HCT116 (cell line): Measurements from ENCODE around the gene FGL2. TPM values are rescaled to one million over a fixed set of nuclear protein-coding genes. Genes with fewer than 3 reads are reported as not detected.
"Not testable (repeated sequence)": the region's sequence is repeated elsewhere in the genome, so short reads cannot be mapped to it uniquely, and the experiment has no call there.

Experiments
- ATAC-seq: fragments of 200-7000 bp; cut with Tn5 transposase; 2 replicates; pipeline ENCODE4 v1.9.1; 2020; ENCODE audit warnings: mild to moderate bottlenecking, moderate library complexity
- BruUV-seq: library from RNA; stranded (reverse); fragments of 400-500 nt; replicated peaks from 2 replicates; lab custom pipeline; 2021; lab: Mats Ljungman, UMichigan
- CTCF ChIA-PET: fragments of 300-600 bp; sonication (Branson Sonifier 250); formaldehyde crosslinking; loops from one replicate; lab custom pipeline; 2021; ENCODE audit warnings: antibody characterized with exemption; lab: Charles Lee
- POLR2A ChIA-PET: fragments of 300-600, 350-600 bp; sonication (Branson Sonifier 250); formaldehyde crosslinking; loops from one replicate; lab custom pipeline; 2021; ENCODE audit warnings: antibody characterized with exemption; lab: Charles Lee
- RAD21 ChIA-PET, 2 experiments: fragments of 300-600 bp; sonication (Branson Sonifier 250); formaldehyde crosslinking; loops; one replicate each; lab custom pipeline; 2023; ENCODE audit warnings: low total read pairs in 2 of 2; ENCODE audit not compliant: uncharacterized antibody in 2 of 2, unreplicated experiment in 2 of 2, low non-redundant PET in 1 of 2; lab: Charles Lee
- DNase-seq: peaks from one replicate; pipeline ENCODE4 v3.0.0-alpha.2; 2010; ENCODE audit warnings: low read depth, low spot score
- H2AFZ ChIP-seq: fragments of 200-600 bp; shearing (Covaris generic), sonication (generic); 2 replicates; pipeline ENCODE4 v1.6.1; 2017; ENCODE audit warnings: low read depth, mixed run types, mixed read lengths, antibody characterized with exemption, low read length; ENCODE audit not compliant: poor library complexity, severe bottlenecking
- H3K27ac ChIP-seq: 2 replicates; pipeline ENCODE4 v1.5.1; 2012; ENCODE audit warnings: low read depth, low read length
- H3K27me3 ChIP-seq: fragments of 200-600 bp; sonication (generic); 2 replicates; pipeline ENCODE4 v1.6.1; 2016; ENCODE audit warnings: mixed run types, low read length, mixed read lengths; ENCODE audit not compliant: insufficient read depth
- H3K36me3 ChIP-seq, 2 experiments: fragments of 200-500 bp in 1 of 2; fragments of 200-600 bp in 1 of 2; sonication (Bioruptor generic) in 1 of 2; sonication (generic) in 1 of 2; 2 replicates each; pipeline versions ENCODE4 v1.5.1 to v1.6.1; 2014 to 2016; ENCODE audit warnings: low read length in 2 of 2, inconsistent platforms in 1 of 2, mixed read lengths in 1 of 2, mixed run types in 1 of 2; ENCODE audit not compliant: insufficient read depth in 2 of 2, control insufficient read depth in 1 of 2
- H3K4me1 ChIP-seq, 2 experiments: fragments of 200-600 bp in 1 of 2; sonication (generic) in 1 of 2; 2 replicates each; pipeline versions ENCODE4 v1.5.1 to v1.6.1; 2012 to 2017; ENCODE audit warnings: low read length in 2 of 2, inconsistent platforms in 1 of 2, mild to moderate bottlenecking in 1 of 2, mixed read lengths in 1 of 2, mixed run types in 1 of 2, moderate library complexity in 1 of 2; ENCODE audit not compliant: insufficient read depth in 2 of 2, control insufficient read depth in 1 of 2
- H3K4me2 ChIP-seq: fragments of 200-600 bp; sonication (generic); 2 replicates; pipeline ENCODE4 v1.6.1; 2017; ENCODE audit warnings: mixed run types, low read length, mixed read lengths
- H3K4me3 ChIP-seq, 2 experiments: fragments of 200-600 bp in 1 of 2; sonication (generic) in 1 of 2; replicated peaks in 1 of 2; 2 replicates each; pipeline ENCODE4 v1.5.1; 2011 to 2016; ENCODE audit warnings: low read length in 2 of 2, control low read depth in 1 of 2, low read depth in 1 of 2, mild to moderate bottlenecking in 1 of 2, mixed read lengths in 1 of 2, mixed run types in 1 of 2
- H3K79me2 ChIP-seq: fragments of 200-600 bp; sonication (generic); 2 replicates; pipeline ENCODE4 v1.6.1; 2017; ENCODE audit warnings: mild to moderate bottlenecking, mixed run types, low read length, moderate library complexity, mixed read lengths; ENCODE audit not compliant: insufficient read depth
- H3K9ac ChIP-seq: fragments of 200-600 bp; sonication (generic); 2 replicates; pipeline ENCODE4 v1.6.1; 2016; ENCODE audit warnings: low read length, mixed read lengths
- H3K9me2 ChIP-seq: fragments of 200-600 bp; sonication (generic), shearing (Covaris generic); 2 replicates; pipeline ENCODE4 v1.6.1; 2017; ENCODE audit warnings: mixed run types, mild to moderate bottlenecking, moderate library complexity; ENCODE audit not compliant: insufficient read depth
- H3K9me3 ChIP-seq, 2 experiments: fragments of 200-500 bp in 1 of 2; fragments of 200-600 bp in 1 of 2; sonication (Bioruptor generic) in 1 of 2; sonication (generic) in 1 of 2; 2 replicates each; pipeline ENCODE4 v1.6.1; 2014 to 2017; ENCODE audit warnings: low read length in 2 of 2, mixed read lengths in 2 of 2, inconsistent platforms in 1 of 2, low read depth in 1 of 2, mild to moderate bottlenecking in 1 of 2, mixed run types in 1 of 2, moderate library complexity in 1 of 2; ENCODE audit not compliant: control insufficient read depth in 1 of 2, insufficient read depth in 1 of 2
- H4K20me1 ChIP-seq: fragments of 200-600 bp; sonication (generic), shearing (Covaris generic); 2 replicates; pipeline ENCODE4 v1.6.1; 2017; ENCODE audit warnings: mixed run types, mild to moderate bottlenecking, moderate library complexity; ENCODE audit not compliant: insufficient read depth
- ELF1 ChIP-seq: IDR thresholded peaks from 2 replicates; pipeline ENCODE4 v1.6.1; 2012; ENCODE audit warnings: low read depth, borderline replicate concordance
- EZH2 ChIP-seq: fragments of 200-600 bp; sonication (generic); IDR thresholded peaks from 2 replicates; pipeline ENCODE4 v1.6.1; 2017; ENCODE audit warnings: antibody characterized with exemption, mixed run types
- EZH2phosphoT487 ChIP-seq: fragments of 200-600 bp; IDR thresholded peaks from 2 replicates; pipeline ENCODE4 v1.6.1; 2018; ENCODE audit warnings: antibody characterized with exemption, borderline replicate concordance
- JUND ChIP-seq: IDR thresholded peaks from 2 replicates; pipeline ENCODE4 v1.6.1; 2012
- POLR2A ChIP-seq: IDR thresholded peaks from 2 replicates; pipeline ENCODE4 v1.7.0; 2011; ENCODE audit warnings: borderline replicate concordance; ENCODE audit not compliant: insufficient read depth, insufficient read length; ENCODE audit errors: extremely low read depth
- RAD21 ChIP-seq: IDR thresholded peaks from 2 replicates; pipeline ENCODE4 v1.6.1; 2012; ENCODE audit warnings: low read depth, mild to moderate bottlenecking
- SRF ChIP-seq: IDR thresholded peaks from 2 replicates; pipeline ENCODE4 v1.6.1; 2012; ENCODE audit warnings: low read depth
- YY1 ChIP-seq: IDR thresholded peaks from 2 replicates; pipeline ENCODE4 v1.6.1; 2011; ENCODE audit warnings: low read length, low read depth, moderate library complexity, mild to moderate bottlenecking; ENCODE audit not compliant: insufficient replicate concordance; ENCODE audit errors: extremely low read depth
- intact Hi-C: fragments of 100-400 bp; cut with micrococcal nuclease; formaldehyde crosslinking; loops from 2 replicates; pipeline ENCODE4 v1.10.0; 2022
- total RNA-seq: library from RNA; stranded (reverse); gene quantifications from one replicate; pipeline ENCODE4 v1.2.1, GENCODE V29; 2021; ENCODE audit not compliant: unreplicated experiment
- TF ChIP-seq, protein P1 (sequence below): IDR thresholded peaks from 2 replicates; pipeline ENCODE4 v1.6.1; 2012
- TF ChIP-seq, protein P2 (sequence below), 3 experiments: fragments of 200-600 bp in 1 of 3; sonication (generic) in 1 of 3; IDR thresholded peaks in 2 of 3; conservative IDR thresholded peaks in 1 of 3; 2 replicates each; pipeline ENCODE4 v1.5.1; 2012 to 2017; ENCODE audit warnings: low read depth in 2 of 3, low read length in 2 of 3, antibody characterized with exemption in 1 of 3, borderline replicate concordance in 1 of 3, control low read depth in 1 of 3, mild to moderate bottlenecking in 1 of 3, mixed read lengths in 1 of 3, mixed run types in 1 of 3, moderate library complexity in 1 of 3; ENCODE audit not compliant: insufficient read depth in 1 of 3
- TF ChIP-seq, protein P3 (sequence below): IDR thresholded peaks from 2 replicates; pipeline ENCODE4 v1.6.1; 2012

The FGL2 gene
- total RNA-seq, 1 experiment from 2014 or later: not detected

DNA sequence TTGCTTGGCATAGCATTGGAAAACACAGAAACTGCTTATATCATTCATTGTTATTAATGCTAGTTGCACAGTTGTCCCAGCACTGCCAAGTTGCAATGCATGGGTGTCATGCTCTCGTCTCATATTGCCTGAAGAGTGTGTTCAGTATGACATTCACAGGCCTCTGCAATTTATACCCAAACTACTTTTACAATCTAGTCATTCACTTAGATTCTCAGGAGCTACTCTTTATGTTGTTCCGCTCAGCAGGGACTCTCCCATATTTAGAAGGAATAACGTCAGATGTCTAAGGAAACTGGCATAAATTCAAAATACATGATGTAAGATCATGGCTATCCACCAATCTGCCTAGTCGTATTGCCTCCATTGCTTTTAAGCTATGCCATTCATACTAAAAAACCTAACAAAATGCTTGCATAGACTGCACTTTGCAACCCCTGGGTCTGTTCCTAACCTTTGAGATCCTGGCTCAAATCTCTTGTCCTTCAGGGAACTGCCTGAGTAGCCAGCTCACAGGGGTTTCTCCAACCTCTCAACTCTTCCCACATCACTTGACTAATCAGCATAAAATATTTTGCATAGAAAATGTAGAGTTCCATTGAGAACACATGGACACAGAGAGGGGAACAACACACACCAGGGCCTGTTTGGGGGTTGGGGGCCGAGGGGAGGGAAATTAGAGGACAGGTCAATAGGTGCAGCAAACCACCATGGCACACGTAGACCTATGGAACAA is 27.0 kb downstream of the FGL2 start:
- POLR2A ChIA-PET, H4K20me1 ChIP-seq: not testable (repeated sequence)

DNA sequence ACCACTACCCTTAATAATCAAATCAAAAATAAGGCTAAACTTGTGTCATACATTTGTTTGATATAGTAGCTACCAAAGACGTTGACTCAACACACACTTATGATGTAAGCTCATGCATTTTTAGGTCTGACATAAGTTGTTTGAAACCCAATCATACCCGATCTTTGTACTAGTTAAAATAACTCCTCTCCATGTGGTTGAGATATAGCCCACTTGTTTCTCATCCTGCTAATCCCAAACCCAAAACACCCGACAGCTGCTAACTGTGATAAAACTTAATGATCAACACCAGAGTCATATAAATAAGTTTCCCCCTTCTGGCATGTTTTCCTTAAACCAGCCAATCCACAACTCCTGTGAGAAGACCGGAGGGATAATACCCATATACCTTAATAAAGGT is 28.5 kb downstream of the FGL2 start:
- H3K9me3 ChIP-seq, H3K4me3 ChIP-seq, ATAC-seq, H2AFZ ChIP-seq, H3K79me2 ChIP-seq, BruUV-seq, H4K20me1 ChIP-seq, POLR2A ChIA-PET, intact Hi-C loops, H3K4me2 ChIP-seq, RAD21 ChIA-PET, H3K27me3 ChIP-seq, CTCF ChIA-PET, H3K4me1 ChIP-seq, DNase-seq, H3K27ac ChIP-seq, H3K9ac ChIP-seq, H3K36me3 ChIP-seq, H3K9me2 ChIP-seq: not testable (repeated sequence)

More for the DNA sequence above, 27.0 kb downstream of the FGL2 start:
- CTCF ChIA-PET, RAD21 ChIA-PET, H3K9ac ChIP-seq, H3K36me3 ChIP-seq, H3K9me2 ChIP-seq, H3K4me1 ChIP-seq, BruUV-seq, intact Hi-C loops, H3K4me3 ChIP-seq, DNase-seq, H3K9me3 ChIP-seq, H2AFZ ChIP-seq, H3K27ac ChIP-seq, H3K79me2 ChIP-seq, H3K4me2 ChIP-seq, ATAC-seq, H3K27me3 ChIP-seq: not testable (repeated sequence)

DNA sequence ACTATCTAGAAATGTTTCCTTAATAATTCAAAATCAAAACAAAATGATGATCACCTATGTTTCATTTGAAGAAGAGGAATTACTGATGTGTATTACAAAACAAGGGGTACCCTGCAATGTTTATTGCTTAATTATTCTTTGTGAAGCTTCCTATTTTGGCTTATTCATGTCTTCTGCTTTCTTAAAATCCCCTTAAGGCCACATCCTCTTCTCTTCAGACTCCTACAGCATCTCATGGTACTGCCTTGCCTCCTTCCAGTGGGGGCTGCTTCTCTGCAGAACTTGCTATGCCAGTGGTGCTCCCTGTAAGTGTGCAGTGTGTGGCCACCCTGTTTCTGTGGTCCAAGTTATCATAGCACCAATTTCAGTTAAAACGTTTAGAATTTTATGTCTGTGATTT is 42.2 kb downstream of the FGL2 start:
- H3K4me1 ChIP-seq: peaks cover 0 to 5% of the 10 kb centered on the region in 2 experiments; a peak in 2 of 4 replicates
- no peak overlapping the region for H3K4me3 ChIP-seq
- no peaks in the 10 kb centered on the region for H3K9me2 ChIP-seq
- POLR2A ChIA-PET: no interaction called here
- no peaks in the 10 kb centered on the region for H4K20me1 ChIP-seq
- BruUV-seq: no TSS peak
- no peak overlapping the region; the same call in 1 of the 2 replicates for H3K4me2 ChIP-seq
- ATAC-seq (no peak), DNase-seq (no peak)
- RAD21 ChIA-PET: no interaction called here
- CTCF ChIA-PET: no interaction called here
- H3K9me3 ChIP-seq: no peaks in the 10 kb centered on the region
- H2AFZ ChIP-seq: no peak overlapping the region
- no peaks in the 10 kb centered on the region for H3K79me2 ChIP-seq
- H3K27ac ChIP-seq: no peak overlapping the region
- H3K9ac ChIP-seq: no peak overlapping the region
- H3K27me3 ChIP-seq: no peaks in the 10 kb centered on the region
- no peaks in the 10 kb centered on the region for H3K36me3 ChIP-seq
- intact Hi-C loops: no loop called here
- no peak for TF ChIP-seq SRF
- no peak for TF ChIP-seq EZH2
- TF ChIP-seq YY1: no peak
- TF ChIP-seq, protein P1, sequence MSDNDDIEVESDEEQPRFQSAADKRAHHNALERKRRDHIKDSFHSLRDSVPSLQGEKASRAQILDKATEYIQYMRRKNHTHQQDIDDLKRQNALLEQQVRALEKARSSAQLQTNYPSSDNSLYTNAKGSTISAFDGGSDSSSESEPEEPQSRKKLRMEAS: no peak
- TF ChIP-seq, protein P2, sequence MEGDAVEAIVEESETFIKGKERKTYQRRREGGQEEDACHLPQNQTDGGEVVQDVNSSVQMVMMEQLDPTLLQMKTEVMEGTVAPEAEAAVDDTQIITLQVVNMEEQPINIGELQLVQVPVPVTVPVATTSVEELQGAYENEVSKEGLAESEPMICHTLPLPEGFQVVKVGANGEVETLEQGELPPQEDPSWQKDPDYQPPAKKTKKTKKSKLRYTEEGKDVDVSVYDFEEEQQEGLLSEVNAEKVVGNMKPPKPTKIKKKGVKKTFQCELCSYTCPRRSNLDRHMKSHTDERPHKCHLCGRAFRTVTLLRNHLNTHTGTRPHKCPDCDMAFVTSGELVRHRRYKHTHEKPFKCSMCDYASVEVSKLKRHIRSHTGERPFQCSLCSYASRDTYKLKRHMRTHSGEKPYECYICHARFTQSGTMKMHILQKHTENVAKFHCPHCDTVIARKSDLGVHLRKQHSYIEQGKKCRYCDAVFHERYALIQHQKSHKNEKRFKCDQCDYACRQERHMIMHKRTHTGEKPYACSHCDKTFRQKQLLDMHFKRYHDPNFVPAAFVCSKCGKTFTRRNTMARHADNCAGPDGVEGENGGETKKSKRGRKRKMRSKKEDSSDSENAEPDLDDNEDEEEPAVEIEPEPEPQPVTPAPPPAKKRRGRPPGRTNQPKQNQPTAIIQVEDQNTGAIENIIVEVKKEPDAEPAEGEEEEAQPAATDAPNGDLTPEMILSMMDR (IDR thresholded peaks at IDR 0.05 in 2 of 3, conservative IDR thresholded peaks at IDR 0.05 in 1 of 3; ENCODE audit: borderline replicate concordance in 1 of 3, insufficient read depth in 1 of 3, low read depth in 2 of 3, low read length in 2 of 3): no peak
- TF ChIP-seq, protein P3, sequence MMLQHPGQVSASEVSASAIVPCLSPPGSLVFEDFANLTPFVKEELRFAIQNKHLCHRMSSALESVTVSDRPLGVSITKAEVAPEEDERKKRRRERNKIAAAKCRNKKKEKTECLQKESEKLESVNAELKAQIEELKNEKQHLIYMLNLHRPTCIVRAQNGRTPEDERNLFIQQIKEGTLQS: no peak
- no peak for TF ChIP-seq RAD21
- no peak for TF ChIP-seq EZH2phosphoT487
- no peak for TF ChIP-seq POLR2A
- no peak for TF ChIP-seq JUND
- TF ChIP-seq ELF1: no peak
